Sigmoid colon (tissue), 7 donors: ENCODE measurements around the gene DNAJC10. TPM values are rescaled to one million over a fixed set of nuclear protein-coding genes. Genes with fewer than 3 reads are reported as not detected.
A peak's percentile ranks its signal among the peaks of the same experiment; 100 is the strongest.

Experiments used
- DNase-seq: peaks from one replicate; pipeline ENCODE4 v3.0.0-alpha.2; 2019
- H3K27ac ChIP-seq, 4 donors: fragments of 200-600 bp; sonication (generic); one replicate each; pipeline ENCODE4 v1.5.1; 2016 to 2019; ENCODE audit warnings: mild to moderate bottlenecking in 1 of 4
- H3K27me3 ChIP-seq, 3 donors: fragments of 200-600 bp; sonication (generic); one replicate each; pipeline ENCODE4 v1.5.1; 2019; ENCODE audit warnings: mild to moderate bottlenecking in 1 of 3
- H3K36me3 ChIP-seq, 4 donors: fragments of 200-600 bp; sonication (generic); one replicate each; pipeline ENCODE4 v1.5.1; 2016 to 2019
- H3K4me1 ChIP-seq, 4 donors: fragments of 200-600 bp; sonication (generic); one replicate each; pipeline ENCODE4 v1.5.1; 2017 to 2019
- H3K4me3 ChIP-seq, 4 donors: fragments of 200-600 bp; sonication (generic); one replicate each; pipeline ENCODE4 v1.5.1; 2017 to 2019; ENCODE audit warnings: mild to moderate bottlenecking in 2 of 4, moderate library complexity in 1 of 4
- H3K9me3 ChIP-seq, 4 donors: fragments of 200-600 bp in 3 of 4; sonication (generic) in 3 of 4; one replicate each; pipeline versions ENCODE4 v1.5.1 to v1.6.1; 2013 to 2019
- EP300 ChIP-seq, 4 donors: sonication (generic); formaldehyde crosslinking; IDR thresholded peaks; one replicate each; pipeline ENCODE4 v1.6.1; 2017; ENCODE audit warnings: antibody characterized with exemption in 4 of 4
- POLR2A ChIP-seq, 2 donors: fragments of 450-650 bp; IDR thresholded peaks; one replicate each; pipeline ENCODE4 v1.6.1; 2016; ENCODE audit warnings: antibody characterized with exemption in 2 of 2, mild to moderate bottlenecking in 2 of 2, moderate library complexity in 2 of 2
- POLR2AphosphoS5 ChIP-seq, 4 donors: sonication (generic); formaldehyde crosslinking; IDR thresholded peaks; one replicate each; pipeline ENCODE4 v1.6.1; 2017; ENCODE audit warnings: antibody characterized with exemption in 4 of 4
- WGBS, 2 donors: extraction: QIAGEN DNeasy Blood & Tissue Kit; methylation state at CpG; one replicate each; pipeline ENCODE4 v1.1.7; 2013; 5-methylcytosine and 5-hydroxymethylcytosine counted together
- intact Hi-C: fragments of 100-400 bp; cut with DNase I; formaldehyde crosslinking; loops from one replicate; pipeline ENCODE4 v1.15.1; 2023
- polyA plus RNA-seq, 3 donors: library from polyadenylated mRNA; stranded (reverse); fragments of 200-250 nt; gene quantifications; one replicate each; pipeline ENCODE4 v1.2.3, GENCODE V29; 2013
- total RNA-seq, 4 donors: library from RNA; depleted of rRNA; stranded (reverse); fragments of >200 nt; gene quantifications; one replicate each; pipeline ENCODE4 v1.1.0, GENCODE V29; 2016
- TF ChIP-seq, protein P1 (sequence below), 4 experiments: fragments of 450-650 bp in 3 of 4; fragments of 200-600 bp in 1 of 4; IDR thresholded peaks; one replicate each; pipeline ENCODE4 v1.5.1; 2016 to 2019; ENCODE audit warnings: antibody characterized with exemption in 4 of 4, mild to moderate bottlenecking in 3 of 4, moderate library complexity in 2 of 4
- donor health status: healthy with polysubstance abuse.
- donor health status: Bipolar disorder and iron deficiency.
- donor health status: healthy.

The DNAJC10 gene
- total and polyA plus RNA-seq, 7 donors, result 9.0 to 50.1 (median 44.3) TPM

GRCh38 chr2:182824056-182824766 is 108.2 kb downstream of the DNAJC10 start:
- intact Hi-C loops, result no loop called here
- no peaks in the 10 kb centered on the region for H3K36me3 ChIP-seq
- no peak overlapping the region for H3K4me3 ChIP-seq
- no peaks in the 10 kb centered on the region for H3K9me3 ChIP-seq
- no peaks in the 10 kb centered on the region for H3K27me3 ChIP-seq
- no peak for TF ChIP-seq POLR2A (IDR thresholded peaks at IDR 0.05)
- TF ChIP-seq, protein P1, sequence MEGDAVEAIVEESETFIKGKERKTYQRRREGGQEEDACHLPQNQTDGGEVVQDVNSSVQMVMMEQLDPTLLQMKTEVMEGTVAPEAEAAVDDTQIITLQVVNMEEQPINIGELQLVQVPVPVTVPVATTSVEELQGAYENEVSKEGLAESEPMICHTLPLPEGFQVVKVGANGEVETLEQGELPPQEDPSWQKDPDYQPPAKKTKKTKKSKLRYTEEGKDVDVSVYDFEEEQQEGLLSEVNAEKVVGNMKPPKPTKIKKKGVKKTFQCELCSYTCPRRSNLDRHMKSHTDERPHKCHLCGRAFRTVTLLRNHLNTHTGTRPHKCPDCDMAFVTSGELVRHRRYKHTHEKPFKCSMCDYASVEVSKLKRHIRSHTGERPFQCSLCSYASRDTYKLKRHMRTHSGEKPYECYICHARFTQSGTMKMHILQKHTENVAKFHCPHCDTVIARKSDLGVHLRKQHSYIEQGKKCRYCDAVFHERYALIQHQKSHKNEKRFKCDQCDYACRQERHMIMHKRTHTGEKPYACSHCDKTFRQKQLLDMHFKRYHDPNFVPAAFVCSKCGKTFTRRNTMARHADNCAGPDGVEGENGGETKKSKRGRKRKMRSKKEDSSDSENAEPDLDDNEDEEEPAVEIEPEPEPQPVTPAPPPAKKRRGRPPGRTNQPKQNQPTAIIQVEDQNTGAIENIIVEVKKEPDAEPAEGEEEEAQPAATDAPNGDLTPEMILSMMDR (IDR thresholded peaks at IDR 0.05), result no peak
- no peak for TF ChIP-seq EP300 (IDR thresholded peaks at IDR 0.05)
- no peak for TF ChIP-seq POLR2AphosphoS5 (IDR thresholded peaks at IDR 0.05)
- H3K27ac ChIP-seq, result no peak overlapping the region
- no peak for DNase-seq
- H3K4me1 ChIP-seq, result peaks cover 0 to 43% (median 30%) of the 10 kb centered on the region in 4 donors
- WGBS, 2 donors, result 45 to 78% methylated on average over 5 of the region's 5 CpGs

DNA sequence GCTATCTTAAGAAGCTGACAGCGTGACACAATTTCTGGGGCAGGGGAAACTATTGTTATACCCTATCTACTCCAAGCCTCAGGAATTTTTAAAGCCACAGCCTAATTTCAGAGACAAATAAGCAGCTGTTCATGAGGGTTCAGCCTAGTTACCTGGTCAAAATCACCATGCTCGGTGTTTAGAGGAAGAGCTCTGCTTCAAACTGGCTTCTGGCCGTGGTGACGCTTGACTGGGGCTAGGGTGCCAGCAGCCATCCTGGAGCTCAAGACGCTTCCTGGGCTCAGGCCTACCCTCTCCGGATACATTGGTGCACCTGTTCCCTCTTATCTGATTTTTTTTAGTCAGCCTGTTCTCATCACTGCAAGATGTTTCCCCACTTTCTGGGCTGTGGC is 108.7 kb downstream of the DNAJC10 start:
- no peak for TF ChIP-seq POLR2A (IDR thresholded peaks at IDR 0.05)
- TF ChIP-seq POLR2AphosphoS5 (IDR thresholded peaks at IDR 0.05), result no peak
- no peak for TF ChIP-seq EP300 (IDR thresholded peaks at IDR 0.05)
- TF ChIP-seq, protein P1 (IDR thresholded peaks at IDR 0.05), result no peak
- Histone ChIP-seq H3K36me3 (no peaks in the 10 kb centered on the region), H3K4me3 (no peak overlapping the region), H3K4me1 (peaks cover 0 to 43% (median 30%) of the 10 kb centered on the region in 4 donors), H3K27me3 (no peaks in the 10 kb centered on the region), H3K9me3 (no peaks in the 10 kb centered on the region), H3K27ac (no peak overlapping the region)
- no peak for DNase-seq
- intact Hi-C loops, result no loop called here
- 67 to 82% methylated on average over 6 of the region's 6 CpGs for WGBS, 2 donors

- no peak overlapping the region for H3K27ac ChIP-seq
- TF ChIP-seq POLR2A (IDR thresholded peaks at IDR 0.05) (no peak), POLR2AphosphoS5 (IDR thresholded peaks at IDR 0.05) (no peak), EP300 (IDR thresholded peaks at IDR 0.05) (no peak)
- TF ChIP-seq, protein P1 (IDR thresholded peaks at IDR 0.05), result no peak
- no peaks in the 10 kb centered on the region for H3K36me3 ChIP-seq
- no peaks in the 10 kb centered on the region for H3K9me3 ChIP-seq
- peaks cover 0 to 43% (median 30%) of the 10 kb centered on the region in 4 donors for H3K4me1 ChIP-seq
- H3K4me3 ChIP-seq, result no peak overlapping the region
- no peak for DNase-seq
- WGBS, 2 donors, result 13 to 53% methylated on average over 1 of the region's 1 CpG
- intact Hi-C loops, result no loop called here
- H3K27me3 ChIP-seq, result no peaks in the 10 kb centered on the region
These were observed 110.0 kb downstream of the DNAJC10 start for GRCh38 chr2:182826064-182826463.

DNA sequence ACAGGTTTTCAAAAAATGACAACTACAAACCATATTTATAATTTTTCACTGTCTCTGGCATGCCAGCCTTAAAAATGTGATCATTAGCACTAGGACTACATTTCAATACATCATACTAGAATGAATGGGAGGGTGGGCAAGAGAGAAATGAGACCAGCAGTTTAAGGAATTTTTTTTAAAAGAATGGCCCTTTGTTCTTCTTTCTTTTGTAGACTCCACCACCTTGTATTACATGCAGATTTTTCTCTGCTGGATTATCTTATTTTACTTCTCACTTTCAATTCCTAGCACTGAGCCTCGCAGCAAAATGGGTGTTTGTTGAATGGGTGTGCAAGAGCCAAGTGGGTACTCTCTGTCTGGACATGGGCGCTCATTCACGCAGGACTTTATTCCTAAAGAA is 110.4 kb downstream of the DNAJC10 start:
- no peaks in the 10 kb centered on the region for H3K9me3 ChIP-seq
- peak overlapping the region in 3 of 4 donors; percentile 47 to 57 (median 51) for H3K27ac ChIP-seq
- WGBS, 2 donors, result 89 to 90% methylated on average over 3 of the region's 3 CpGs
- H3K27me3 ChIP-seq, result no peaks in the 10 kb centered on the region
- H3K4me1 ChIP-seq, result peaks cover 0 to 43% (median 30%) of the 10 kb centered on the region in 4 donors
- no peak overlapping the region for H3K4me3 ChIP-seq
- intact Hi-C loops, result no loop called here
- TF ChIP-seq, protein P1 (IDR thresholded peaks at IDR 0.05), result no peak
- TF ChIP-seq EP300 (IDR thresholded peaks at IDR 0.05), result no peak
- TF ChIP-seq POLR2AphosphoS5 (IDR thresholded peaks at IDR 0.05), result no peak
- no peak for TF ChIP-seq POLR2A (IDR thresholded peaks at IDR 0.05)
- no peaks in the 10 kb centered on the region for H3K36me3 ChIP-seq
- DNase-seq, result no peak
